Upper lobe of left lung (tissue), 4 donors: Measurements from ENCODE around the gene PSME3IP1.

Source experiments
- CTCF ChIP-seq, 6 experiments: fragments of 450-650 bp in 4 of 6; fragments of 200-600 bp in 2 of 6; sonication (generic) in 2 of 6; IDR thresholded peaks; one replicate each; pipeline ENCODE4 v1.5.1; 2016 to 2019; ENCODE audit warnings: antibody characterized with exemption in 6 of 6
- EP300 ChIP-seq, 4 donors: sonication (generic); formaldehyde crosslinking; IDR thresholded peaks; one replicate each; pipeline ENCODE4 v1.5.1; 2017; ENCODE audit warnings: antibody characterized with exemption in 4 of 4, control low read depth in 2 of 4
- POLR2A ChIP-seq, 4 donors: fragments of 450-650 bp; IDR thresholded peaks; one replicate each; pipeline ENCODE4 v1.5.1; 2016 to 2017; ENCODE audit warnings: antibody characterized with exemption in 4 of 4, mild to moderate bottlenecking in 2 of 4

GRCh38 chr16:57186872-57187854, 1.3 kb upstream of the PSME3IP1 start:
- TF ChIP-seq EP300 (IDR thresholded peaks at IDR 0.05) (no peak), POLR2A (IDR thresholded peaks at IDR 0.05) (no peak), CTCF (IDR thresholded peaks at IDR 0.05) (no peak)
